ENCODE data around the gene HHIPL1. TPM values are rescaled to one million over a fixed set of nuclear protein-coding genes. Genes with fewer than 3 reads are reported as not detected.
A peak's percentile ranks its signal among the peaks of the same experiment; 100 is the strongest.

Gene HHIPL1
- total RNA-seq, 1 donor from 2014 or later = 11.9 TPM

- no peak for TF ChIP-seq CTCF (IDR thresholded peaks at IDR 0.05)
- DNase-seq (ENCODE audit: low spot score in 2 of 2) = no peak
- intact Hi-C loops (cut with DNase I) = loop anchor here (2.0 kb wide), 1 partner anchor 65 kb away; no protein-coding TSS in a partner anchor
- Histone ChIP-seq H3K36me3 (no peaks in the 10 kb centered on the region), H3K27ac (no peak overlapping the region), H3K4me1 (no peaks in the 10 kb centered on the region), H3K27me3 (no peaks in the 10 kb centered on the region), H3K4me3 (no peak overlapping the region), H3K9me3 (no peaks in the 10 kb centered on the region)
Observed at GRCh38 chr14:99627510-99628381, 17.2 kb upstream of the HHIPL1 start.

- H3K4me1 ChIP-seq = no peaks in the 10 kb centered on the region
- no peak overlapping the region for H3K4me3 ChIP-seq
- H3K36me3 ChIP-seq = no peaks in the 10 kb centered on the region
- DNase-seq (ENCODE audit: low spot score in 2 of 2) = peak in 1 of 2 donors; percentile 82
- H3K9me3 ChIP-seq = no peaks in the 10 kb centered on the region
- TF ChIP-seq CTCF (IDR thresholded peaks at IDR 0.05) = peak; percentile 87 to 97 (median 92)
- H3K27ac ChIP-seq = no peak overlapping the region
- intact Hi-C loops (cut with DNase I) = loop anchor here (1.0 to 2.0 kb wide), 2 partner anchors 66 to 111 kb away; no protein-coding TSS in a partner anchor
- H3K27me3 ChIP-seq = no peaks in the 10 kb centered on the region
Observed at GRCh38 chr14:99628887-99629618, 15.9 kb upstream of the HHIPL1 start.

- DNase-seq (ENCODE audit: low spot score in 2 of 2) = no peak
- no peak for TF ChIP-seq CTCF (IDR thresholded peaks at IDR 0.05)
- no peaks in the 10 kb centered on the region for H3K9me3 ChIP-seq
- intact Hi-C loops (cut with DNase I) = no loop called here
- H3K4me3 ChIP-seq = no peak overlapping the region
- no peaks in the 10 kb centered on the region for H3K27me3 ChIP-seq
- H3K27ac ChIP-seq = no peak overlapping the region
- H3K36me3 ChIP-seq = no peaks in the 10 kb centered on the region
- H3K4me1 ChIP-seq = no peaks in the 10 kb centered on the region
Observed at GRCh38 chr14:99630202-99630601, 14.7 kb upstream of the HHIPL1 start.

GRCh38 chr14:99632410-99633035 lies 12.4 kb upstream of the HHIPL1 start:
- H3K27ac ChIP-seq = no peak overlapping the region
- no peaks in the 10 kb centered on the region for H3K9me3 ChIP-seq
- no peaks in the 10 kb centered on the region for H3K36me3 ChIP-seq
- H3K4me3 ChIP-seq = no peak overlapping the region
- DNase-seq (ENCODE audit: low spot score in 2 of 2) = no peak
- intact Hi-C loops (cut with DNase I) = no loop called here
- no peak for TF ChIP-seq CTCF (IDR thresholded peaks at IDR 0.05)
- no peaks in the 10 kb centered on the region for H3K4me1 ChIP-seq
- no peaks in the 10 kb centered on the region for H3K27me3 ChIP-seq

- Histone ChIP-seq H3K9me3 (no peaks in the 10 kb centered on the region), H3K36me3 (no peaks in the 10 kb centered on the region), H3K27ac (no peak overlapping the region), H3K4me3 (no peak overlapping the region), H3K4me1 (no peaks in the 10 kb centered on the region), H3K27me3 (no peaks in the 10 kb centered on the region)
- intact Hi-C loops (cut with DNase I) = no loop called here
- TF ChIP-seq CTCF (IDR thresholded peaks at IDR 0.05) = no peak
- no peak for DNase-seq (ENCODE audit: low spot score in 2 of 2)
Observed at GRCh38 chr14:99633141-99633540, 11.8 kb upstream of the HHIPL1 start.

Data from ascending aorta (tissue), 2 donors.